DMS53 treated with DMSO at 0.1 percent for 48 hours (cell line): Measurements from ENCODE around the gene TNFRSF21.

Experiments used
- DNase-seq: peaks from one replicate; lab custom pipeline; 2025; ENCODE audit not compliant: unreplicated experiment; lab: John Stamatoyannopoulos, UW

TNFRSF21 gene

GRCh38 chr6:47254051-47254450, 55.7 kb downstream of the TNFRSF21 start:
- DNase-seq, result no peak

GRCh38 chr6:47253136-47253535, 56.6 kb downstream of the TNFRSF21 start:
- DNase-seq, result no peak

GRCh38 chr6:47252633-47253032, 57.1 kb downstream of the TNFRSF21 start:
- DNase-seq, result no peak

- no peak for DNase-seq
Observed at GRCh38 chr6:47251396-47251795, 58.3 kb downstream of the TNFRSF21 start.

GRCh38 chr6:47250302-47250701, 59.4 kb downstream of the TNFRSF21 start:
- DNase-seq, result no peak

GRCh38 chr6:47248446-47248845, 61.3 kb downstream of the TNFRSF21 start:
- DNase-seq, result no peak

GRCh38 chr6:47247227-47247797, 62.4 kb downstream of the TNFRSF21 start:
- peak; percentile 11 for DNase-seq

- DNase-seq, result no peak
Observed at GRCh38 chr6:47246551-47246950, 63.2 kb downstream of the TNFRSF21 start.

GRCh38 chr6:47245745-47246371, 63.8 kb downstream of the TNFRSF21 start:
- DNase-seq, result no peak

- DNase-seq, result peak; percentile 91
Observed at GRCh38 chr6:47242483-47243386, 67.0 kb downstream of the TNFRSF21 start.

GRCh38 chr6:47241742-47242482, 67.8 kb downstream of the TNFRSF21 start:
- no peak for DNase-seq

GRCh38 chr6:47240277-47240890, 69.3 kb downstream of the TNFRSF21 start:
- DNase-seq, result no peak

- DNase-seq, result no peak
Observed at GRCh38 chr6:47239546-47239945, 70.2 kb downstream of the TNFRSF21 start.

- DNase-seq, result no peak
Observed at GRCh38 chr6:47238456-47238995, 71.2 kb downstream of the TNFRSF21 start.

- no peak for DNase-seq
Observed at GRCh38 chr6:47237196-47237595, 72.5 kb downstream of the TNFRSF21 start.

GRCh38 chr6:47235964-47236760, 73.5 kb downstream of the TNFRSF21 start:
- DNase-seq, result no peak

GRCh38 chr6:47235421-47235820, 74.3 kb downstream of the TNFRSF21 start:
- DNase-seq, result no peak

GRCh38 chr6:47234266-47234933, 75.3 kb downstream of the TNFRSF21 start:
- DNase-seq, result no peak

- no peak for DNase-seq
Observed at GRCh38 chr6:47231151-47231550, 78.6 kb downstream of the TNFRSF21 start.
